ENCODE results near the gene EVA1A.

DNA sequence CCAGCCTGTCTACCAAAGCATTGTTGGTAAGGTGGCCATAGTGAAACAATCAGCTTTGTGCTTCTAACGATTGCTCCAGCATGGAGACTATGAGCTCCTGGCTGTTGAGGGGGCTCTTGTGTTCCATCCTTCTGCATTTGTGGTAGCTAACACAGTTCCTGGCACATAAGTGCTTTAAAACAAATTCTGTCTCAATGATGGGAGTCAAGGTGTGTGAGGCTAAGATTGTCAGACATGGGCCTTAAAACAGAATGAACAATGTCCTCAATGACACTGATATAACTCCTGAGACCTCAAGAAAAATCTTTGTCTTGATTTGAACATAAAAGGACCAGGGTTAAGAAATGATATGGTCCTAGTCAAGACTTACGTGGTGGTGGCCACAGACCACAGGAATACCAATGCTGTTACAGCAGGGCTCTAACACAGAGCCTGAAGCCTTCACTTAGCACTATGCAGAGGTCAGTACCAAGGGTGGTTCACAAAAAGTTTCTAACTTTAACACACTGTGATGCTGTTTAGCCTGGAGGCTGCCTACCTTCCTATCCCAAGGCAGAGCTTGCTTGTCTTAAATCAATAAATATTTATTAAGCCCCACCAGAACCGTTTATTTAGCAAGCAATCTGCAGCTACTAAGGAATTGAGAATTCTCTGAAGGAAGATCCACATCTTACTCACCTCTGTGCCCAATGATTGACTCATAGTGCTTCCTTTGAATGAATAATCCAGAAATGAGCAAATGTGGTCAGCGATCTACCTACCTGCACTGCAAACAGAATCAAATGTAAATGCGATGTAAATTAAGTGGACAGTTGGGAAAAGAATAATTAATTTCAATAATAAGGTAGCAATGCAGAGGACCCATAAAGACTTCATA lies 35.1 kb downstream of the EVA1A start:
- TF ChIP-seq EZH2 (IDR thresholded peaks at IDR 0.05; ENCODE audit: insufficient read depth, poor library complexity, severe bottlenecking), result no peak
- TF ChIP-seq EZH2phosphoT487 (IDR thresholded peaks at IDR 0.05; ENCODE audit: insufficient read depth, low read depth), result no peak

Data from GM23248 (cell line).